AG09319 (cell line): ENCODE results near the gene PRPF8.

Source experiments
- DNase-seq: peaks from one replicate; pipeline ENCODE4 v3.0.0-alpha.2; 2010; ENCODE audit warnings: low read depth; ENCODE audit errors: extremely low read depth
- CTCF ChIP-seq: IDR thresholded peaks from 2 replicates; pipeline ENCODE4 v1.5.1; 2011; ENCODE audit warnings: low read depth, mild to moderate bottlenecking, inconsistent platforms, low read length, moderate library complexity

The PRPF8 gene

GRCh38 chr17:1720856-1721386, 36.3 kb upstream of the PRPF8 start:
- DNase-seq: no peak
- peak; percentile 99 for TF ChIP-seq CTCF

GRCh38 chr17:1718362-1719165, 33.9 kb upstream of the PRPF8 start:
- TF ChIP-seq CTCF: no peak
- DNase-seq: no peak

GRCh38 chr17:1716912-1717695, 32.4 kb upstream of the PRPF8 start:
- TF ChIP-seq CTCF: no peak
- peak; percentile 99 for DNase-seq

GRCh38 chr17:1716076-1716911, 31.6 kb upstream of the PRPF8 start:
- DNase-seq: peak; percentile 100
- peak; percentile 21 for TF ChIP-seq CTCF

GRCh38 chr17:1715803-1716075, 31.1 kb upstream of the PRPF8 start:
- TF ChIP-seq CTCF: no peak

GRCh38 chr17:1714980-1715802, 30.5 kb upstream of the PRPF8 start:
- no peak for TF ChIP-seq CTCF
- peak; percentile 90 for DNase-seq

More at GRCh38 chr17:1715803-1716075, 31.1 kb upstream of the PRPF8 start:
- DNase-seq: no peak
